GM23248 (cell line): ENCODE results near the gene SDF2L1. TPM values are rescaled to one million over a fixed set of nuclear protein-coding genes. Genes with fewer than 3 reads are reported as not detected.

Source experiments
- DNase-seq: peaks from one replicate; pipeline ENCODE4 v3.0.0-alpha.2; 2015
- H2AFZ ChIP-seq: fragments of 200-600 bp; sonication (generic); 2 replicates; pipeline ENCODE4 v1.6.1; 2016; ENCODE audit warnings: antibody characterized with exemption
- H3F3A ChIP-seq: fragments of 200-600 bp; sonication (generic); 2 replicates; pipeline ENCODE4 v1.6.1; 2016; ENCODE audit warnings: mild to moderate bottlenecking, antibody characterized with exemption, mixed run types; ENCODE audit not compliant: insufficient read depth
- H3K27ac ChIP-seq: fragments of 200-600 bp; sonication (generic); 2 replicates; pipeline ENCODE4 v1.5.1; 2016; ENCODE audit warnings: mild to moderate bottlenecking
- H3K27me3 ChIP-seq: fragments of 200-600 bp; sonication (generic); replicated peaks from 2 replicates; pipeline ENCODE4 v1.6.1; 2016; ENCODE audit warnings: mild to moderate bottlenecking; ENCODE audit not compliant: insufficient read depth
- H3K36me3 ChIP-seq: fragments of 200-600 bp; sonication (generic); 2 replicates; pipeline ENCODE4 v1.6.1; 2016; ENCODE audit warnings: low read depth, mild to moderate bottlenecking
- H3K4me1 ChIP-seq: fragments of 200-600 bp; sonication (generic); 2 replicates; pipeline ENCODE4 v1.6.1; 2016; ENCODE audit warnings: mild to moderate bottlenecking; ENCODE audit not compliant: insufficient read depth
- H3K4me2 ChIP-seq: fragments of 200-600 bp; sonication (generic); one replicate; pipeline ENCODE4 v1.6.1; 2016; ENCODE audit warnings: mild to moderate bottlenecking; ENCODE audit not compliant: unreplicated experiment
- H3K4me3 ChIP-seq: fragments of 200-600 bp; sonication (generic); 2 replicates; pipeline ENCODE4 v1.5.1; 2016; ENCODE audit warnings: mild to moderate bottlenecking
- H3K79me2 ChIP-seq: fragments of 200-600 bp; sonication (generic); 2 replicates; pipeline ENCODE4 v1.6.1; 2016; ENCODE audit warnings: mild to moderate bottlenecking; ENCODE audit not compliant: insufficient read depth
- H3K9ac ChIP-seq: fragments of 200-600 bp; sonication (generic); 2 replicates; pipeline ENCODE4 v1.6.1; 2016; ENCODE audit warnings: mild to moderate bottlenecking
- H3K9me2 ChIP-seq: fragments of 200-600 bp; sonication (generic); 2 replicates; pipeline ENCODE4 v1.6.1; 2016; ENCODE audit warnings: mixed run types, mild to moderate bottlenecking, moderate library complexity; ENCODE audit not compliant: insufficient read depth
- H3K9me3 ChIP-seq: fragments of 200-600 bp; sonication (generic); one replicate; pipeline ENCODE4 v1.6.1; 2017; ENCODE audit warnings: low read depth
- H4K20me1 ChIP-seq: fragments of 200-600 bp; sonication (generic); 2 replicates; pipeline ENCODE4 v1.6.0; 2016; ENCODE audit not compliant: insufficient read depth
- EZH2 ChIP-seq: fragments of 200-600 bp; sonication (generic); IDR thresholded peaks from 2 replicates; pipeline ENCODE4 v1.6.1; 2018; ENCODE audit warnings: antibody characterized with exemption, mild to moderate bottlenecking; ENCODE audit not compliant: insufficient read depth, poor library complexity, severe bottlenecking
- EZH2phosphoT487 ChIP-seq: fragments of 200-600 bp; sonication (generic); IDR thresholded peaks from 2 replicates; pipeline ENCODE4 v1.6.1; 2018; ENCODE audit warnings: antibody characterized with exemption, moderate library complexity, mild to moderate bottlenecking, low read depth; ENCODE audit not compliant: insufficient read depth
- WGBS, 2 experiments: methylation state at CpG; one replicate each; pipeline ENCODE4 v1.1.6; 2015 to 2017; ENCODE audit warnings: low lambda C conversion rate in 2 of 2, low coverage in 1 of 2; ENCODE audit errors: missing lambda C conversion rate in 2 of 2; 5-methylcytosine and 5-hydroxymethylcytosine counted together
- in situ Hi-C: fragments of 300-500 bp; cut with MboI; formaldehyde crosslinking; loops from 2 replicates; pipeline ENCODE4 v1.15.0; 2020
- polyA plus RNA-seq: library from polyadenylated mRNA; unstranded; fragments of >200 nt; fragmentation: Nextera tagmentation; extraction: Ambion mirVana; gene quantifications from 2 replicates; pipeline ENCODE4 v1.2.1, GENCODE V29; 2016
- total RNA-seq: library from RNA; depleted of rRNA; stranded (reverse); fragments of >200 nt; shearing (Covaris generic); gene quantifications from 2 replicates; pipeline ENCODE4 v1.2.3, GENCODE V29; 2014

The SDF2L1 gene
- total and polyA plus RNA-seq, 2 experiments from 2014 or later = 33.9 to 37.2 TPM

GRCh38 chr22:21622011-21622918, 19.8 kb upstream of the SDF2L1 start:
- peaks cover 96% of the 10 kb centered on the region for H3K79me2 ChIP-seq
- H3F3A ChIP-seq = peaks cover 23% of the 10 kb centered on the region
- H3K27ac ChIP-seq = peak overlapping the region; percentile 45
- peak overlapping the region; percentile 17; the same call in 1 of the 2 replicates for H3K9ac ChIP-seq
- H2AFZ ChIP-seq = no peak overlapping the region
- DNase-seq = peak; percentile 40
- in situ Hi-C loops = no loop called here
- no peaks in the 10 kb centered on the region for H3K27me3 ChIP-seq
- H3K9me3 ChIP-seq = no peaks in the 10 kb centered on the region
- WGBS, 2 experiments = 66 to 67% methylated on average over 17 of the region's 17 CpGs
- no peak overlapping the region for H3K4me3 ChIP-seq
- peaks cover 8% of the 10 kb centered on the region; the same call in 1 of the 2 replicates for H4K20me1 ChIP-seq
- TF ChIP-seq EZH2phosphoT487 = no peak
- no peak for TF ChIP-seq EZH2
- no peak overlapping the region for H3K4me2 ChIP-seq
- H3K9me2 ChIP-seq = no peaks in the 10 kb centered on the region
- peaks cover 3% of the 10 kb centered on the region; the same call in 1 of the 2 replicates for H3K36me3 ChIP-seq
- H3K4me1 ChIP-seq = peaks cover 5% of the 10 kb centered on the region; the same call in 1 of the 2 replicates

GRCh38 chr22:21622919-21623647, 19.0 kb upstream of the SDF2L1 start:
- peaks cover 5% of the 10 kb centered on the region; the same call in 1 of the 2 replicates for H4K20me1 ChIP-seq
- in situ Hi-C loops = no loop called here

DNA sequence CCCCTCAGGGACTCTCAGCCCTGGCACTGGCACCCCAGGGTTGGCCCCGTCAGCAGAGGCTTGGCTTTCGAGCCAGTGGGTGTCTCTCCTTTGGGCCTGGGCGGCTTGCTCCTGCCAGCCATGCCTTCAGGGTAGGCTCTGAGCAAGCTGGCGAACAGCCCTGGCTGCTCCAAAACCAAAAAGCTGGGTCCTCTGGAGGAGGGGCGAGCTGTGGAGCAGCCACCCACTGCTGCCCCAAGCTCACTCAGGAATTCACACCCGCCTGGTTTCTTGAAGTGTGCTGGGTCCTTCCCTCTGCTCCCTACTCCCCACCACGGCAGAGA, 18.5 kb upstream of the SDF2L1 start:
- no peak for TF ChIP-seq EZH2phosphoT487
- TF ChIP-seq EZH2 = no peak
- no peak overlapping the region for H3K9ac ChIP-seq
- no peaks in the 10 kb centered on the region for H3K9me3 ChIP-seq
- no peak overlapping the region for H3K4me2 ChIP-seq
- WGBS, 2 experiments = 59 to 75% methylated on average over 7 of the region's 7 CpGs
- no peak for DNase-seq
- H3K27ac ChIP-seq = no peak overlapping the region
- no peak overlapping the region for H2AFZ ChIP-seq
- H3K9me2 ChIP-seq = no peaks in the 10 kb centered on the region
- no peaks in the 10 kb centered on the region for H3K27me3 ChIP-seq
- H3K4me3 ChIP-seq = no peak overlapping the region
- peaks cover 5% of the 10 kb centered on the region; the same call in 1 of the 2 replicates for H4K20me1 ChIP-seq
- in situ Hi-C loops = no loop called here
- H3K36me3 ChIP-seq = peaks cover 3% of the 10 kb centered on the region; the same call in 1 of the 2 replicates
- H3K4me1 ChIP-seq = peaks cover 5% of the 10 kb centered on the region; the same call in 1 of the 2 replicates
- peaks cover 26% of the 10 kb centered on the region for H3F3A ChIP-seq
- H3K79me2 ChIP-seq = peaks cover 94% of the 10 kb centered on the region

More at GRCh38 chr22:21622919-21623647, 19.0 kb upstream of the SDF2L1 start:
- Histone ChIP-seq H2AFZ (no peak overlapping the region), H3F3A (peaks cover 26% of the 10 kb centered on the region), H3K9me2 (no peaks in the 10 kb centered on the region), H3K27ac (no peak overlapping the region), H3K4me1 (peaks cover 5% of the 10 kb centered on the region; the same call in 1 of the 2 replicates), H3K9ac (no peak overlapping the region), H3K36me3 (peaks cover 3% of the 10 kb centered on the region; the same call in 1 of the 2 replicates), H3K4me2 (no peak overlapping the region), H3K27me3 (no peaks in the 10 kb centered on the region), H3K9me3 (no peaks in the 10 kb centered on the region), H3K4me3 (no peak overlapping the region), H3K79me2 (peaks cover 96% of the 10 kb centered on the region)
- TF ChIP-seq EZH2phosphoT487 = no peak
- no peak for TF ChIP-seq EZH2
- WGBS, 2 experiments = 86 to 87% methylated on average over 23 of the region's 23 CpGs
- DNase-seq = no peak

DNA sequence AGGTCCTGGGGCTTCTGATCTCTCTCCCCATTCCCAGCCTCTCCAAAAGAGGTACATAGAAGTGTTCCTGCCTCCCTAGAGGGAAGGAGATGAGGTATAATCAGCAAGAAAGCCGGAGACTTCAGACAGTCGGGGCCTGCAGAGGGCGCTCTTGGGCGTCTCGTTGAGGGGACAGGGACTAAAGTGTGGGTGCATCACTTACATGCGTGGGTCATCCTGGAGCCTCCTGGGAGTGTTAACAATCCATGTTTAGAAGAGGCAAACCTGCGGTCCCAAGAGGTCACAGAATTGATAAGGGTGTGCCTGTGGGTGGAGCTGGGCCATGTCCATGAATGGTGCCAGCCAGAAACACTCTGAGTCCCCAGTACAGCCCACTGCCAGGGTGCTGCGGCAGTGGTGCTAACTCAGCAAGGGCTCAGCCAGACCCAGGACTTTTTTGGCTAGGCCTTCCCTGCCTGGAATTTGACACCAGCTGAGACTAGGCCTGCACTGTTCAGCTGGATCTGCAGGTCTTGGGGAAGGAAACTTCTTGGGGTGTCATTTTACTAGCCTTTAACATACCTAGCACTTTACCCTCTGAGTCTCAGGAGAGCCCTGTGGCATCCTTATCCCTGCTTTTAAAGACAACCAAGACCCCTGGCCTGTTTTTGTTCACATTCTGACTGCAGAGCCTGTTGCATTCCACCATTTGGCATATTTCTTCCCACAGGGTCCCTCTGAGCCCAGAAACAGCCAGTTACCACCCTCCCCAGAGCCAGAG, 17.8 kb upstream of the SDF2L1 start:
- TF ChIP-seq EZH2phosphoT487 (no peak), EZH2 (no peak)
- H3K27me3 ChIP-seq = no peaks in the 10 kb centered on the region
- peaks cover 26% of the 10 kb centered on the region for H3F3A ChIP-seq
- no peaks in the 10 kb centered on the region for H3K9me3 ChIP-seq
- peaks cover 87% of the 10 kb centered on the region for H3K79me2 ChIP-seq
- H3K4me2 ChIP-seq = no peak overlapping the region
- H3K36me3 ChIP-seq = peaks cover 3% of the 10 kb centered on the region; the same call in 1 of the 2 replicates
- no peak overlapping the region for H3K27ac ChIP-seq
- 39 to 40% methylated on average over 8 of the region's 8 CpGs for WGBS, 2 experiments
- DNase-seq = peak; percentile 62
- in situ Hi-C loops = no loop called here
- no peak overlapping the region for H3K9ac ChIP-seq
- peaks cover 5% of the 10 kb centered on the region; the same call in 1 of the 2 replicates for H3K4me1 ChIP-seq
- no peaks in the 10 kb centered on the region for H3K9me2 ChIP-seq
- no peak overlapping the region for H2AFZ ChIP-seq
- peaks cover 5% of the 10 kb centered on the region; the same call in 1 of the 2 replicates for H4K20me1 ChIP-seq
- H3K4me3 ChIP-seq = no peak overlapping the region
